Muscle of leg (tissue), 11 donors: ENCODE measurements around the gene DNAJC19. TPM values are rescaled to one million over a fixed set of nuclear protein-coding genes. Genes with fewer than 3 reads are reported as not detected.
A peak's percentile ranks its signal among the peaks of the same experiment; 100 is the strongest.
"Not testable (repeated sequence)": the region's sequence is repeated elsewhere in the genome, so short reads cannot be mapped to it uniquely, and the experiment has no call there.

Source experiments
- DNase-seq: peaks from one replicate; pipeline ENCODE4 v3.0.0; 2013
- H3K27ac ChIP-seq: one replicate; pipeline ENCODE4 v1.5.1; 2013; ENCODE audit warnings: mild to moderate bottlenecking, low read length, control low read depth
- H3K27me3 ChIP-seq: one replicate; pipeline ENCODE4 v1.6.1; 2013; ENCODE audit warnings: low read length; ENCODE audit not compliant: control insufficient read depth, insufficient read depth
- H3K36me3 ChIP-seq: one replicate; pipeline ENCODE4 v1.6.1; 2013; ENCODE audit warnings: low read length; ENCODE audit not compliant: control insufficient read depth, insufficient read depth
- H3K4me1 ChIP-seq: one replicate; pipeline ENCODE4 v1.6.1; 2013; ENCODE audit warnings: low read length; ENCODE audit not compliant: control insufficient read depth, insufficient read depth
- H3K4me3 ChIP-seq: one replicate; pipeline ENCODE4 v1.5.1; 2013; ENCODE audit warnings: low read length, control low read depth
- H3K9me3 ChIP-seq: replicated peaks from 2 replicates; pipeline ENCODE4 v1.6.1; 2013; ENCODE audit warnings: low read depth, low read length; ENCODE audit not compliant: control insufficient read depth
- WGBS: methylation state at CpG from one replicate; pipeline ENCODE4 v1.1.5; 2013; ENCODE audit warnings: missing lambda C conversion rate; ENCODE audit not compliant: insufficient coverage; 5-methylcytosine and 5-hydroxymethylcytosine counted together
- polyA plus RNA-seq, 8 donors: library from polyadenylated mRNA; unstranded; fragments of 120-200 nt; gene quantifications; one replicate each; pipeline versions ENCODE4 v1.2.1 to v1.2.3, GENCODE V29; 2013; ENCODE audit warnings: inconsistent platforms in 1 of 8, low replicate concordance in 1 of 8; ENCODE audit not compliant: insufficient read length in 8 of 8, insufficient read depth in 1 of 8
- total RNA-seq: library from RNA; stranded (reverse); fragments of 120-200 nt; gene quantifications from one replicate; pipeline ENCODE4 v1.2.4, GENCODE V29; 2013

The DNAJC19 gene
- total and polyA plus RNA-seq, 9 donors = 34.2 to 40.5 (median 36.5) TPM

DNA sequence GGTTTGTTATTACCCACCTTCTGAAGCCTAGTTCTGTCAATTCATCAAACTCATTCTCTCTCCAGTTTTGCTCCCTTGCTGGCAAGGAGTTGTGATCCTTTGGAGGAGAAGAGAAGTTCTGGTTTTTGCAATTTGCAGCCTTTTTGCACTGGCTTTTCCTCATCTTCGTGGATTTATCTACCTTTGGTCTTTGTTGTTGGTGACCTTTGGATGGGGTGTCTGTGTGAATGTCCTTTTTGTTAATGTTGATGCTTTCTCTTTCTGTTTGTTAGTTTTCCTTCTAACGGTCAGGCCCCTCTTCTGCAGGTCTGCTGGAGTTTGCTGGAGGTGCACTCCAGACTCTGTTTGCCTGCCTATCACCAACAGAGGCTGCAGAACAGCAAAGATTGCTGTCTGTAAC is 13.9 kb upstream of the DNAJC19 start:
- H3K27me3 ChIP-seq, H3K4me1 ChIP-seq, H3K27ac ChIP-seq, H3K4me3 ChIP-seq, H3K9me3 ChIP-seq, H3K36me3 ChIP-seq, DNase-seq: not testable (repeated sequence)
- 50% methylated on average over 1 of the region's 2 CpGs for WGBS

DNA sequence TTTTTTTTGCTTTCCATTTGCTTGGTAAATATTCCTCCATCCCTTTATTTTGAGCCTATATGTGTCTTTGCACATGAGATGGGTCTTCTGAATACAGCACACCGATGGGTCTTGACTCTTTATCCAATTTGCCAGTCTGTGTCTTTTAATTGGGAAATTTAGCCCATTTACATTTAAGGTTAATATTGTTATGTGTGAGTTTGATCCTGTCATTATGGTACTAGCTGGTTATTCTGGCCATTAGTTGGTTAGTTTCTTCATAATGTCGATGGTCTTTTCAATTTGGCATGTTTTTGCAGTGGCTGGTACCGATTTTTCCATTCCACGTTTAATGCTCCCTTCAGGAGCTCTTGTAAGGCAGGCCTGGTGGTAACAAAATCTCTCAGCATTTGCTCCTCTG is 12.8 kb upstream of the DNAJC19 start:
- not testable (repeated sequence) for H3K9me3 ChIP-seq, H3K36me3 ChIP-seq, H3K27me3 ChIP-seq, DNase-seq, H3K27ac ChIP-seq, H3K4me1 ChIP-seq, H3K4me3 ChIP-seq
- 71% methylated on average over 1 of the region's 4 CpGs for WGBS

DNA sequence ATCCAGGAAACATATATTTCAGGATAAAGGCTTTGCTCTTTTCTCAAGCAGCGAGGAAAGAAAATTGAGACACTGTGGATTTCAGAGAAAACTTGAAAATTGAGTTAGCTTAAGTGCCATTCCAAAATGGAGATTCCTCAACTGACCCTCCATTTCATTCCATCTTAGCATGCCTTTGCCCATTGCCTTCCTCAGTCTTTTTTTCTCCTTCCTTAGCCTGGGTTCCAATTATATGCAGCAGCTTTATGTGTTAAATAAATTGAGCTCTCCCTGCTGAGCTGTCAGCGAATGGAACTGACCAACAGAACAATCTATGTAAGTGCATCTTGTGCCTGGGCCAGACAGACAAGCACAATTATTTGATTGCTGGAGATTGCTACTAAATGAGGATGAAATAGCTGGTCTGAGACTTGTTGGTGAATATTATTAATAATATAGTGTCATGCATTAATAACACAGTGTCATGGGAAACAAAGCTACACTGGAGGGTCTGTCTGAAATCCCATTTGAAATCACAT is 6.9 kb upstream of the DNAJC19 start:
- H3K36me3 ChIP-seq = no peaks in the 10 kb centered on the region
- H3K9me3 ChIP-seq = no peaks in the 10 kb centered on the region
- 80% methylated on average over 1 of the region's 2 CpGs for WGBS
- no peak overlapping the region for H3K4me3 ChIP-seq
- H3K27me3 ChIP-seq = no peaks in the 10 kb centered on the region
- H3K27ac ChIP-seq = no peak overlapping the region
- no peaks in the 10 kb centered on the region for H3K4me1 ChIP-seq
- DNase-seq = no peak

DNA sequence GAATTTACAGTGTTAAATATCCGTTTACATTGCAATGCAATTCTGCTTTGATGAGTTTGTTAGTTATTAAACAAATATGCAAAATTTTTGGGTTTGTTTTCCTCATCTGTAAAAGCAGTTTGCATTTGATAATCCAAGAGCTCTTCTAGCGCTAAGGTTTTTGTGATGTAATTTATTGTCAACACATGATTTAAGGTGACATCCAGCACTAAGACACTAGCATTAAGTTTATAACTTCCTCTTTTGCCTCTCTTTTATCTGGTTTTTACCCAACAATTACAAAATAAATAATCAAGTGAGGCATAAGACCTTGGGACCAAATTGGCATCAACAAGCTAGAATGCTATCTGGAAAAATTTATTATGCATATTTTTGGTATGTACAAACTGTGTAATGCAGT is 969 bp upstream of the DNAJC19 start:
- peaks cover 4% of the 10 kb centered on the region for H3K4me1 ChIP-seq
- no peak for DNase-seq
- no peaks in the 10 kb centered on the region for H3K9me3 ChIP-seq
- H3K4me3 ChIP-seq = peak overlapping the region; percentile 91
- no peaks in the 10 kb centered on the region for H3K27me3 ChIP-seq
- no CpG with 5 or more reads among the region's 2 CpGs for WGBS
- no peak overlapping the region for H3K27ac ChIP-seq
- H3K36me3 ChIP-seq = peaks cover 4% of the 10 kb centered on the region

DNA sequence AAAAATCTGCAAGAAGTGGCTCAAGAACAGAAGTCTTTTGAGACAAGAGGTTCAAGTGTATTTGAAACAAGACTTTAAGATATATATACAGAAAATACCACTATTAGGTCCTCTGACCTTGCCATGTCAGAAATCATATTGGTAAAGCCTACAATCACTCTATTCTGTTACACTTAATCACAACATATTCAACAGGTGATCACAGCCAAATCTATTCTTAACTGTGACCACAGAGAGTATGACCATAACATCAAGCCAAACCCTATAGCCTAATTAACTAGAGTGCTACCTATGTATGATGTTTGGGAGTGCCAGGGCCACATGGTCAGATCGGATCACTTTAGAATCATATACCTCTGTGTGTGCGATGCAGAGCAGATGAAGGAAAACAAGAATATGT is 2.2 kb downstream of the DNAJC19 start:
- no peak overlapping the region for H3K27ac ChIP-seq
- peaks cover 6% of the 10 kb centered on the region for H3K36me3 ChIP-seq
- WGBS = no CpG with 5 or more reads among the region's 2 CpGs

DNA sequence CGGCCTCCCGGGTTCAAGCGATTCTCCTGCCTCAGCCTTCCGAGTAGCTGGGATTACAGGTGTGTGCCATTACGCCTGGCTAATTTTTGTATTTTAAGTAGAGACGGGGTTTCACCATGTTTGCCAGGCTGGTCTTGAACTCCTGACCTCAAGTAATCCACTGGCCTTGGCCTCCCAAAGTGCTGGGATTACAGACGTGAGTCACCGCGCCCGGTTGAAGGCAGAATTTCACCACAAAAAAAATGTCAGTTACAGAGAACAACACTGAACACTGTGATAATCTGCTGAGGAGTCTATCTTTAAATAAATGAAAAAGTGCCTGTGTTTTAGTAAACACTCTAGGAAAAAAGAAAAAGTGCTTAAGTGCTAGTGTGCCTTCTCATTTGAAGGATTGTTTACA is 3.2 kb downstream of the DNAJC19 start:
- not testable (repeated sequence) for H3K36me3 ChIP-seq, H3K27ac ChIP-seq

More for the DNA sequence above, 2.2 kb downstream of the DNAJC19 start:
- H3K27me3 ChIP-seq = no peaks in the 10 kb centered on the region
- H3K4me3 ChIP-seq = no peak overlapping the region
- no peaks in the 10 kb centered on the region for H3K9me3 ChIP-seq
- H3K4me1 ChIP-seq = peaks cover 4% of the 10 kb centered on the region
- DNase-seq = no peak

DNA sequence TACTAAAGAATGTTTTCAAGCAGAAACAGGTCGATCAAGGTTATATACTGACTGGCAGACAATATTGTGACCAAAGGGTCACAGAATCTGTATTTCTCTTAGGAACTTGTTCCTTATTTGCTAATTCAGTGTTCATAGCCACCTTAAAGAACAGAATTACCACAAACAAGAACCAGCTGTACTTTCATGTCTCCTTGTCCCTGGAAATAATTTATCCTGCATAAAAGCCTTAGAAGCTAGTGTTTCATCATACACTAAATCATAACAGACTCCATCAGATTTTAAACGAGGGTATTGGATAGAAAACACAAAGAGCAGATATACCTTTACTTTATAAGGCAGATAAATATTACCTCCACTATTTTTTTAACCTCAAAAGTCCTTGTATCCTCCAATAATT is 6.4 kb downstream of the DNAJC19 start:
- peaks cover 15% of the 10 kb centered on the region for H3K36me3 ChIP-seq
- H3K27ac ChIP-seq = no peak overlapping the region
- DNase-seq = no peak
- no CpG with 5 or more reads among the region's 2 CpGs for WGBS
- H3K27me3 ChIP-seq = no peaks in the 10 kb centered on the region
- no peaks in the 10 kb centered on the region for H3K4me1 ChIP-seq
- H3K9me3 ChIP-seq = no peaks in the 10 kb centered on the region
- H3K4me3 ChIP-seq = no peak overlapping the region

More for the DNA sequence above, 3.2 kb downstream of the DNAJC19 start:
- DNase-seq, H3K4me3 ChIP-seq, H3K9me3 ChIP-seq, H3K27me3 ChIP-seq, H3K4me1 ChIP-seq: not testable (repeated sequence)
- 95% methylated on average over 3 of the region's 10 CpGs for WGBS

DNA sequence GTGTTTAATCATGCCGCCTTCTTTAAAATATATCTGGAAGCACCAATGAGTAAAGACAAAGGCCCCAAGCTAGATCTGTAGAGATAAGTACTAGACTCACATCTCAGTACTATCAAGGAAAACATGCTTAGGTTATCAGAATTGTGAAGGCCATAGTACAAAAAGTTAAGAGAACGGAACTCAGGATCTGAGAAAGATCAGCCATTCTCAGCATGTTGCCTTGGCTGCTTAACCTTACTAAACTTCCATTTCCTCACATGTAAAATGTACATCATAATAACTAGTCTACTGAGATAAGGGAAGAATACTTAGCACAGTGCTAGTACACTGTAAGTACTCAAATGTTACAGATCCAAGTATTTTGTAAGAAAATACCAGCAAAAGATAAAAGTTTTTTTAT is 7.6 kb downstream of the DNAJC19 start:
- no CpG with 5 or more reads among the region's 2 CpGs for WGBS
- no peaks in the 10 kb centered on the region for H3K27me3 ChIP-seq
- no peaks in the 10 kb centered on the region for H3K9me3 ChIP-seq
- no peak overlapping the region for H3K27ac ChIP-seq
- H3K36me3 ChIP-seq = peaks cover 11% of the 10 kb centered on the region
- H3K4me1 ChIP-seq = no peaks in the 10 kb centered on the region
- no peak for DNase-seq
- H3K4me3 ChIP-seq = no peak overlapping the region

DNA sequence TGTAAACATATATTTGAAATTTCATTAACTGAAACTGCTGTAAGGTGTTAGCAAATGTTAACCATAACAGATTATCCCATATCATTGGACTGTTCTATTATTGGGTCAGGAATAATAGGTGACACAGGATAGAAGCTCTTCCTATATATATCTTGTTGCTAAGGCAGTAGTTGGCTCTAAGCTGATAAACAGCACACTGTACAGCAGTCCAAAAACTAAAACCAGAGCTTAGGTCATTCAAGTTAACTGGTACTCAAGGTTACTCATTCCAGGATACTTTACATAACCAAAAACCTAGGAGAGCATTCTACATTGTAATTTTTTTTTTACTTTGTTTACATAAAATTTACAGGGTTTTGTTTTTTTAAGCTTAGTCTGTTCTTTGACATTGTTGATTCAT is 8.9 kb downstream of the DNAJC19 start:
- H3K9me3 ChIP-seq = no peaks in the 10 kb centered on the region
- no peak overlapping the region for H3K4me3 ChIP-seq
- no peaks in the 10 kb centered on the region for H3K27me3 ChIP-seq
- H3K36me3 ChIP-seq = peaks cover 11% of the 10 kb centered on the region
- peak; percentile 58 for DNase-seq
- peak overlapping the region; percentile 38 for H3K27ac ChIP-seq
- no peaks in the 10 kb centered on the region for H3K4me1 ChIP-seq

DNA sequence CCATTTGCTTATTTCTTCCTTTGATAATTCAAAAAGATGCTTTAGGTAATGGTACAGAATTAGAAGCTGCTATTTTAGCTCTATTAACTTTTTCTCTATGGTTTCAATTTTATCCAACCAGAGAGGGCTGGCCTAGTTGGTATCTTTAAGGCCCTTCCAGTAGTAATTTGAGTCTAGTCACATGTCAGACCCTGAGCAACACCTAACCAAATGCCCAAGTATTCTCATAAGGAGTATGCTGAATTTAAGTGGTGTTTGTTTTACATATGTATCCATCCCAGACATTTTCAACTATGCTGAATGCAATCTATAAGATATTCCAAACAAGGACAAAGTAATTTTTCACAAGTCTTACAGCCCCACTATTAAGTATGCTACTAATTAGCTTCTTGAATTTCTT is 9.6 kb downstream of the DNAJC19 start:
- peaks cover 9% of the 10 kb centered on the region for H3K36me3 ChIP-seq
- H3K27me3 ChIP-seq = no peaks in the 10 kb centered on the region
- no peaks in the 10 kb centered on the region for H3K4me1 ChIP-seq
- H3K27ac ChIP-seq = no peak overlapping the region
- H3K4me3 ChIP-seq = no peak overlapping the region
- no peak for DNase-seq
- no peaks in the 10 kb centered on the region for H3K9me3 ChIP-seq

DNA sequence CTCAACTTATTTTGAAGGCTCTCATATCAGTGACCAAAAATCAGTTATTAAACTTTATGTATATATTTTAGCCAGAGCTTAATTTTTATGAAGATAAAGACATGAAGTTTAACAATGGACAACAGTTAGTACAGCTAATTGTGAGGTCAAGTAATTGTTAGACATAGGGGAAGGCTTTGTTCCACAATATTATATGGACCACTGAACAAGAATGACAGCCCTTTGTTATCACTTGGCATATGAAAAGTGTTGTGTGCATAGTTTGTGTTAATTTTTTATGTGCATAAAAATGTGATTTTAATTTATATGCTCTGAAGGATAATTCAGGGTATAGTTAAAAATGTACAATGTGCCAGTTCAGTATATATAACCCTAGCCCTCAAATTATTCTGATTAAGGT is 12.0 kb downstream of the DNAJC19 start:
- Histone ChIP-seq H3K4me3 (no peak overlapping the region), H3K36me3 (peaks cover 9% of the 10 kb centered on the region), H3K9me3 (no peaks in the 10 kb centered on the region), H3K27ac (no peak overlapping the region), H3K4me1 (no peaks in the 10 kb centered on the region), H3K27me3 (no peaks in the 10 kb centered on the region)
- DNase-seq = no peak
